HEK293 (cell line): ENCODE results near the gene KCNF1.

Source experiments
- CTCF ChIA-PET: fragments of 350-600 bp; formaldehyde crosslinking; extraction: SDS; loops from one replicate; lab custom pipeline; 2021; ENCODE audit warnings: antibody characterized with exemption; lab: Yijun Ruan, JAX
- POLR2A ChIA-PET: fragments of 300-600 bp; formaldehyde crosslinking; extraction: SDS; loops from one replicate; lab custom pipeline; 2020; ENCODE audit warnings: antibody characterized with exemption, inconsistent platforms; lab: Yijun Ruan, JAX
- H3K27ac ChIP-seq: fragments of 200-500 bp; sonication (Bioruptor generic); 2 replicates; pipeline ENCODE4 v1.5.1; 2014; ENCODE audit warnings: low read depth, low read length, control low read depth, inconsistent platforms; ENCODE audit errors: extremely low read depth
- H3K36me3 ChIP-seq, 2 experiments: fragments of 200-500 bp in 1 of 2; sonication (Bioruptor generic) in 1 of 2; 1 replicate in 1 of 2; 2 replicates in 1 of 2; pipeline ENCODE4 v1.5.1; 2014 to 2017; ENCODE audit warnings: inconsistent platforms in 2 of 2, low read length in 2 of 2; ENCODE audit not compliant: control insufficient read depth in 2 of 2, insufficient read depth in 1 of 2
- H3K4me1 ChIP-seq: fragments of 200-500 bp; sonication (Bioruptor generic); 2 replicates; pipeline ENCODE4 v1.5.1; 2014; ENCODE audit warnings: mild to moderate bottlenecking, low read length, inconsistent platforms; ENCODE audit not compliant: control insufficient read depth, insufficient read depth
- H3K4me3 ChIP-seq: 2 replicates; pipeline ENCODE4 v1.5.1; 2011; ENCODE audit warnings: low read depth, mild to moderate bottlenecking, control low read depth, low read length, moderate library complexity
- H3K9me3 ChIP-seq: fragments of 200-500 bp; sonication (Bioruptor generic); 2 replicates; pipeline ENCODE4 v1.5.1; 2014; ENCODE audit warnings: low read depth, low read length, inconsistent platforms; ENCODE audit not compliant: control insufficient read depth, insufficient read depth
- BCL11A ChIP-seq: fragments of 450-650 bp; formaldehyde crosslinking; IDR thresholded peaks from 2 replicates; pipeline ENCODE4 v1.5.1; 2016; ENCODE audit warnings: low read depth, missing biosample characterization, missing genetic modification characterization
- FEZF1 ChIP-seq: fragments of 450-650 bp; formaldehyde crosslinking; IDR thresholded peaks from 2 replicates; pipeline ENCODE4 v1.5.1; 2016; ENCODE audit warnings: missing biosample characterization, missing genetic modification characterization
- KLF16 ChIP-seq: fragments of 450-650 bp; formaldehyde crosslinking; IDR thresholded peaks from 2 replicates; pipeline ENCODE4 v1.5.1; 2017; ENCODE audit warnings: missing biosample characterization, missing genetic modification characterization
- SP7 ChIP-seq: fragments of 450-650 bp; formaldehyde crosslinking; IDR thresholded peaks from 2 replicates; pipeline ENCODE4 v1.5.1; 2016; ENCODE audit warnings: missing biosample characterization, missing genetic modification characterization
- ZBTB1 ChIP-seq: fragments of 450-650 bp; formaldehyde crosslinking; IDR thresholded peaks from 2 replicates; pipeline ENCODE4 v1.5.1; 2016; ENCODE audit warnings: missing biosample characterization, missing genetic modification characterization
- ZBTB21 ChIP-seq: fragments of 450-650 bp; formaldehyde crosslinking; IDR thresholded peaks from 2 replicates; pipeline ENCODE4 v1.5.1; 2017; ENCODE audit warnings: missing biosample characterization, missing genetic modification characterization
- ZBTB8A ChIP-seq: fragments of 450-650 bp; formaldehyde crosslinking; IDR thresholded peaks from 2 replicates; pipeline ENCODE4 v1.5.1; 2016; ENCODE audit warnings: missing biosample characterization, missing genetic modification characterization
- ZFHX2 ChIP-seq: fragments of 450-650 bp; formaldehyde crosslinking; conservative IDR thresholded peaks from 2 replicates; pipeline ENCODE4 v1.5.1; 2016; ENCODE audit warnings: missing biosample characterization, missing genetic modification characterization
- ZFP37 ChIP-seq: fragments of 450-650 bp; formaldehyde crosslinking; IDR thresholded peaks from 2 replicates; pipeline ENCODE4 v1.5.1; 2016; ENCODE audit warnings: missing biosample characterization, missing genetic modification characterization
- ZNF155 ChIP-seq: fragments of 450-650 bp; formaldehyde crosslinking; IDR thresholded peaks from 2 replicates; pipeline ENCODE4 v1.5.1; 2016; ENCODE audit warnings: missing biosample characterization, missing genetic modification characterization
- ZNF2 ChIP-seq: fragments of 450-650 bp; formaldehyde crosslinking; IDR thresholded peaks from 2 replicates; pipeline ENCODE4 v1.5.1; 2016; ENCODE audit warnings: missing biosample characterization, missing genetic modification characterization
- ZNF24 ChIP-seq: fragments of 450-650 bp; formaldehyde crosslinking; IDR thresholded peaks from 2 replicates; pipeline ENCODE4 v1.5.1; 2016; ENCODE audit warnings: missing biosample characterization, missing genetic modification characterization
- ZNF266 ChIP-seq: fragments of 450-650 bp; formaldehyde crosslinking; IDR thresholded peaks from 2 replicates; pipeline ENCODE4 v1.5.1; 2016; ENCODE audit warnings: missing biosample characterization, missing genetic modification characterization, low read depth
- ZNF280C ChIP-seq: fragments of 450-650 bp; formaldehyde crosslinking; IDR thresholded peaks from 2 replicates; pipeline ENCODE4 v1.5.1; 2016; ENCODE audit warnings: missing biosample characterization, missing genetic modification characterization
- ZNF354C ChIP-seq: fragments of 450-650 bp; formaldehyde crosslinking; IDR thresholded peaks from 2 replicates; pipeline ENCODE4 v1.5.1; 2016; ENCODE audit warnings: missing biosample characterization, missing genetic modification characterization, low read depth, borderline replicate concordance
- ZNF366 ChIP-seq: fragments of 450-650 bp; formaldehyde crosslinking; conservative IDR thresholded peaks from 2 replicates; pipeline ENCODE4 v1.5.1; 2016; ENCODE audit warnings: missing biosample characterization, missing genetic modification characterization
- ZNF391 ChIP-seq: fragments of 450-650 bp; formaldehyde crosslinking; IDR thresholded peaks from 2 replicates; pipeline ENCODE4 v1.5.1; 2016; ENCODE audit warnings: low read depth, missing biosample characterization, missing genetic modification characterization, borderline replicate concordance
- ZNF426 ChIP-seq: fragments of 450-650 bp; formaldehyde crosslinking; IDR thresholded peaks from 2 replicates; pipeline ENCODE4 v1.5.1; 2017; ENCODE audit warnings: missing biosample characterization, missing genetic modification characterization, mild to moderate bottlenecking, inconsistent platforms, moderate library complexity
- ZNF48 ChIP-seq: fragments of 450-650 bp; formaldehyde crosslinking; IDR thresholded peaks from 2 replicates; pipeline ENCODE4 v1.5.1; 2016; ENCODE audit warnings: missing biosample characterization, missing genetic modification characterization
- ZNF596 ChIP-seq: fragments of 450-650 bp; IDR thresholded peaks from 2 replicates; pipeline ENCODE4 v1.5.0; 2018; ENCODE audit warnings: missing biosample characterization, mild to moderate bottlenecking, missing genetic modification characterization, moderate library complexity
- ZNF639 ChIP-seq: fragments of 450-650 bp; formaldehyde crosslinking; IDR thresholded peaks from 2 replicates; pipeline ENCODE4 v1.5.1; 2016; ENCODE audit warnings: missing biosample characterization, missing genetic modification characterization
- ZNF654 ChIP-seq: fragments of 450-650 bp; formaldehyde crosslinking; IDR thresholded peaks from 2 replicates; pipeline ENCODE4 v1.5.1; 2016; ENCODE audit warnings: low read depth, missing biosample characterization, missing genetic modification characterization
- ZNF658 ChIP-seq: fragments of 450-650 bp; formaldehyde crosslinking; IDR thresholded peaks from 2 replicates; pipeline ENCODE4; 2016; ENCODE audit warnings: missing biosample characterization, missing genetic modification characterization
- ZNF660 ChIP-seq: fragments of 450-650 bp; IDR thresholded peaks from 2 replicates; pipeline ENCODE4 v1.5.1; 2018; ENCODE audit warnings: missing biosample characterization, mild to moderate bottlenecking, missing genetic modification characterization
- ZNF664 ChIP-seq: fragments of 450-650 bp; formaldehyde crosslinking; IDR thresholded peaks from 2 replicates; pipeline ENCODE4 v1.5.1; 2016; ENCODE audit warnings: missing biosample characterization, missing genetic modification characterization
- ZNF768 ChIP-seq: fragments of 450-650 bp; formaldehyde crosslinking; IDR thresholded peaks from 2 replicates; pipeline ENCODE4 v1.5.1; 2018; ENCODE audit warnings: missing biosample characterization, mild to moderate bottlenecking, missing genetic modification characterization
- ZNF791 ChIP-seq: fragments of 450-650 bp; formaldehyde crosslinking; IDR thresholded peaks from 2 replicates; pipeline ENCODE4 v1.5.1; 2016; ENCODE audit warnings: missing biosample characterization, missing genetic modification characterization
- ZNF830 ChIP-seq: fragments of 450-650 bp; IDR thresholded peaks from 2 replicates; pipeline ENCODE4 v1.5.0; 2018; ENCODE audit warnings: missing biosample characterization, missing genetic modification characterization, low read depth, mild to moderate bottlenecking, moderate library complexity
- ZNF837 ChIP-seq: fragments of 450-650 bp; formaldehyde crosslinking; IDR thresholded peaks from 2 replicates; pipeline ENCODE4 v1.5.1; 2016; ENCODE audit warnings: missing biosample characterization, missing genetic modification characterization
- ZSCAN18 ChIP-seq: fragments of 450-650 bp; formaldehyde crosslinking; IDR thresholded peaks from 2 replicates; pipeline ENCODE4 v1.5.1; 2016; ENCODE audit warnings: missing biosample characterization, missing genetic modification characterization
- TF ChIP-seq, protein P1 (sequence below): fragments of 450-650 bp; formaldehyde crosslinking; IDR thresholded peaks from 2 replicates; pipeline ENCODE4 v1.5.1; 2016; ENCODE audit warnings: missing biosample characterization, missing genetic modification characterization

Gene KCNF1

DNA sequence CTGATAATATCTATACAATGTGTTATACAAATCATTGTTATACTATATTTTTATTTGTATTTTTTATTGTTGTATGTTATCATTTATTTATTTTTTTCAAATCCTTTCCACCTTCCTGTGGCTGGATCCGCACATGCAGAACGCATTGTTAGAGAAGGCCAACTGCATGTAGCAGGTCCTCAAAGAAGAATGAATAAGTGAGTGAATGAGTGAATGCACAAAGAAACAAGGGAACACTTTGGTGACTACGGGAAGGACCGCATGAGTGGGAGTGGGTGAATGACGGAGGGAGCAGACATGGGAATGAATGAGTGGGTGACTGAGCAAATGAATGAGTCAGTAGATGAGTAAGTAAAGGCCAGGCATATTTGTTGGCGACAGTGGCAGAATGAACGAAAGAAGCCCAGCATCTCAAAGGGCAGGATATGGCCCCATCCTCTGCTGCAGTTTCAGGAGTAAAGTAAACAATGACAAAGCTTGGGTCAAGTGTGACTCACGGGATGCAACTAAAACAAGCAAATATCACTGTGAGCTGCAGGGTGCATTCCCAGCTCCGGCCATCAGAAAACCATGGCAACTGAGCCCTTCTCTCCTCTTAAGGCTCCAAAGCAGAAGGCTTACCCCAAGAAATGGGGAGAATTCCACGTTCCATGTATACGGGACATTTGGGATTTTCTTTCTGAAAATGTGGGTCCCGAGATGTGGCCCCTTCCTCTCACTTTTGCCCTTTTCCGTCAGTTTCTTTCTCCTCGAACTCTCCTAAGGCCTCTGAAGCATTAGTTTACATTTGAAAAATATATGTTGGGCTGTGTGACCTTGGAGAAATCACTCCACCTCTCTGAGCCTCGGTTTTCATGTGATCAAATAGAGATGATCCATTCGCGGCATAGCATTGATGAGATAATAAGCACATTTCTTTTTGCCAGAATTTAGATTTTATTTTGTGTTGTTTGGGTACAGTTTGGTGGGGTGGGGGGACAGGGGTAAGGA lies 24.5 kb downstream of the KCNF1 start:
- H3K36me3 ChIP-seq, result no peaks in the 10 kb centered on the region
- peaks cover 3% of the 10 kb centered on the region for H3K4me1 ChIP-seq
- POLR2A ChIA-PET, result no interaction called here
- CTCF ChIA-PET, result no interaction called here
- H3K4me3 ChIP-seq, result no peak overlapping the region
- no peak overlapping the region for H3K27ac ChIP-seq
- no peaks in the 10 kb centered on the region for H3K9me3 ChIP-seq
- TF ChIP-seq ZNF791 (no peak), ZNF658 (tag by site-specific recombination) (no peak), ZNF660 (tag by site-specific recombination) (no peak), ZSCAN18 (no peak), ZNF391 (no peak), ZNF354C (tag by site-specific recombination) (no peak), ZNF426 (tag by site-specific recombination) (no peak), ZNF2 (tag by site-specific recombination) (no peak), ZNF837 (tag by site-specific recombination) (no peak), ZNF155 (tag by site-specific recombination) (no peak), ZNF654 (tag by site-specific recombination) (no peak), ZNF24 (peak; percentile 97), ZNF830 (tag by site-specific recombination) (no peak), SP7 (tag by site-specific recombination) (0 out of 2 replicates have a peak, but pooled peaks have one; percentile 27), ZNF768 (tag by site-specific recombination) (0 out of 2 replicates have a peak, but pooled peaks have one; percentile 19), ZFHX2 (tag by site-specific recombination) (peak; percentile 90), FEZF1 (tag by site-specific recombination) (no peak), ZFP37 (tag by site-specific recombination) (no peak), BCL11A (tag by site-specific recombination) (no peak), KLF16 (tag by site-specific recombination) (no peak), ZBTB21 (tag by site-specific recombination) (no peak), ZBTB8A (tag by site-specific recombination) (no peak), ZNF664 (tag by site-specific recombination) (no peak), ZNF366 (peak; percentile 59; the same call in 1 of the 2 replicates), ZNF48 (no peak), ZBTB1 (no peak), ZNF266 (no peak), ZNF639 (tag by site-specific recombination) (0 out of 2 replicates have a peak, but pooled peaks have one; percentile 22), ZNF596 (tag by site-specific recombination) (no peak), ZNF280C (no peak)
- TF ChIP-seq, protein P1, sequence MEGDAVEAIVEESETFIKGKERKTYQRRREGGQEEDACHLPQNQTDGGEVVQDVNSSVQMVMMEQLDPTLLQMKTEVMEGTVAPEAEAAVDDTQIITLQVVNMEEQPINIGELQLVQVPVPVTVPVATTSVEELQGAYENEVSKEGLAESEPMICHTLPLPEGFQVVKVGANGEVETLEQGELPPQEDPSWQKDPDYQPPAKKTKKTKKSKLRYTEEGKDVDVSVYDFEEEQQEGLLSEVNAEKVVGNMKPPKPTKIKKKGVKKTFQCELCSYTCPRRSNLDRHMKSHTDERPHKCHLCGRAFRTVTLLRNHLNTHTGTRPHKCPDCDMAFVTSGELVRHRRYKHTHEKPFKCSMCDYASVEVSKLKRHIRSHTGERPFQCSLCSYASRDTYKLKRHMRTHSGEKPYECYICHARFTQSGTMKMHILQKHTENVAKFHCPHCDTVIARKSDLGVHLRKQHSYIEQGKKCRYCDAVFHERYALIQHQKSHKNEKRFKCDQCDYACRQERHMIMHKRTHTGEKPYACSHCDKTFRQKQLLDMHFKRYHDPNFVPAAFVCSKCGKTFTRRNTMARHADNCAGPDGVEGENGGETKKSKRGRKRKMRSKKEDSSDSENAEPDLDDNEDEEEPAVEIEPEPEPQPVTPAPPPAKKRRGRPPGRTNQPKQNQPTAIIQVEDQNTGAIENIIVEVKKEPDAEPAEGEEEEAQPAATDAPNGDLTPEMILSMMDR (tag by site-specific recombination), result no peak
